Neural crest cell (in vitro differentiated cells): Measurements from ENCODE around the gene CCKAR. TPM values are rescaled to one million over a fixed set of nuclear protein-coding genes. Genes with fewer than 3 reads are reported as not detected.

Source experiments
- DNase-seq: peaks from one replicate; pipeline ENCODE4 v3.0.0; 2021; ENCODE audit warnings: low read depth, mixed read lengths, low spot score
- H3K27ac Mint-ChIP-seq: one replicate; pipeline ENCODE4 v1.8.0; 2021; ENCODE audit warnings: mild to moderate bottlenecking, mixed read lengths; ENCODE audit not compliant: unreplicated experiment
- H3K27me3 Mint-ChIP-seq: 2 replicates; pipeline ENCODE4 v1.8.0; 2021; ENCODE audit warnings: low read depth, mild to moderate bottlenecking, mixed read lengths
- H3K36me3 Mint-ChIP-seq: 2 replicates; pipeline ENCODE4 v1.8.0; 2021; ENCODE audit warnings: low read depth, mild to moderate bottlenecking, mixed read lengths
- H3K4me1 Mint-ChIP-seq: 2 replicates; pipeline ENCODE4 v1.8.0; 2021; ENCODE audit warnings: mixed read lengths
- H3K4me3 Mint-ChIP-seq: one replicate; pipeline ENCODE4 v1.8.0; 2021; ENCODE audit warnings: mild to moderate bottlenecking, mixed read lengths
- H3K9me3 Mint-ChIP-seq: 2 replicates; pipeline ENCODE4 v1.8.0; 2021; ENCODE audit warnings: mixed read lengths
- total RNA-seq: library from RNA; stranded (reverse); gene quantifications from 2 replicates; pipeline ENCODE4 v1.2.1, GENCODE V29; 2021
- TF ChIP-seq, protein P1 (sequence below): fragments of 200-600 bp; sonication (generic); conservative IDR thresholded peaks from 2 replicates; pipeline ENCODE4 v1.5.0; 2021; ENCODE audit warnings: antibody characterized with exemption, mild to moderate bottlenecking

The CCKAR gene
- total RNA-seq, 1 donor from 2014 or later = not detected

DNA sequence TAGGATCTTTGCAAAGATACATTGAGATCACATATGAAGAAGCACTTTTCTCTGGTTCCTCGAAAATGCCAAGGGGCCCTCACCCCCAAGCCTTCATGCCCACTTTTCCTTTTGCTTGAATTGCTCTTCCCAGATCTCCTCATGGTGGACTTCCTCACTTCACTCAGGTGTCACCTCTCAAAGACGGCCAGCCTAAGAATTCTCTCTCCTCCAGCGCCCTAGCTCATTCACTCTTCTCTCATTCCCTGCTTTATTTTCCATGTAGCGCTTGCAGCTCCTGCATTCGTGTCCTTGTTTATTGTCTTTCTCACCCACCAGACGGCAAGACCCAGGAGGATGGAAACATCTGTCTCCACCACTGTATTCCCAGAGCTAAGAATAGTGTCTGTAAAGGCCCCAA lies 32.9 kb downstream of the CCKAR start:
- H3K4me1 Mint-ChIP-seq = peaks cover 5% of the 10 kb centered on the region
- H3K36me3 Mint-ChIP-seq = no peaks in the 10 kb centered on the region
- H3K4me3 Mint-ChIP-seq = no peak overlapping the region
- H3K27me3 Mint-ChIP-seq = no peaks in the 10 kb centered on the region
- TF ChIP-seq, protein P1, sequence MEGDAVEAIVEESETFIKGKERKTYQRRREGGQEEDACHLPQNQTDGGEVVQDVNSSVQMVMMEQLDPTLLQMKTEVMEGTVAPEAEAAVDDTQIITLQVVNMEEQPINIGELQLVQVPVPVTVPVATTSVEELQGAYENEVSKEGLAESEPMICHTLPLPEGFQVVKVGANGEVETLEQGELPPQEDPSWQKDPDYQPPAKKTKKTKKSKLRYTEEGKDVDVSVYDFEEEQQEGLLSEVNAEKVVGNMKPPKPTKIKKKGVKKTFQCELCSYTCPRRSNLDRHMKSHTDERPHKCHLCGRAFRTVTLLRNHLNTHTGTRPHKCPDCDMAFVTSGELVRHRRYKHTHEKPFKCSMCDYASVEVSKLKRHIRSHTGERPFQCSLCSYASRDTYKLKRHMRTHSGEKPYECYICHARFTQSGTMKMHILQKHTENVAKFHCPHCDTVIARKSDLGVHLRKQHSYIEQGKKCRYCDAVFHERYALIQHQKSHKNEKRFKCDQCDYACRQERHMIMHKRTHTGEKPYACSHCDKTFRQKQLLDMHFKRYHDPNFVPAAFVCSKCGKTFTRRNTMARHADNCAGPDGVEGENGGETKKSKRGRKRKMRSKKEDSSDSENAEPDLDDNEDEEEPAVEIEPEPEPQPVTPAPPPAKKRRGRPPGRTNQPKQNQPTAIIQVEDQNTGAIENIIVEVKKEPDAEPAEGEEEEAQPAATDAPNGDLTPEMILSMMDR = no peak
- H3K9me3 Mint-ChIP-seq = no peaks in the 10 kb centered on the region
- H3K27ac Mint-ChIP-seq = no peak overlapping the region
- no peak for DNase-seq

DNA sequence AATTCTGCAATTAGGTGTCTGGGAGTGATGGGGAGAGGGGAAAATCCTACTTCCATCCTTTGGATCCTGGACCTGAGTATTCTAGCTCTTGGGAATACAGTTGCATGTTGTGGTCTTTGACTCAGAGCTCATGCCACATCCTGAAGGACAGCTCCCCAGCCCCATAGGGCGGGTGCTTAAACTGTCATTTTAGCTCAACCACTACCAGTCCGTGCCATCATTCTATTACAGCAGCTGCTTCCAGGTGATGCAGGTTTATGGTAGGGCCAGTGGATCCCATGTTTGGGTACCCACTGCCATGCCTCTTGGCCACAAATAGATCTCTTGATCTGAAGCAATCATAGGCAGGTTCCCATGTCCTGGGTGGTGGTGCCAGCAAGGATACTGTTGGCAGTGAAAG lies 34.7 kb downstream of the CCKAR start:
- TF ChIP-seq, protein P1 = no peak
- no peak overlapping the region for H3K4me3 Mint-ChIP-seq
- no peaks in the 10 kb centered on the region for H3K36me3 Mint-ChIP-seq
- H3K27me3 Mint-ChIP-seq = no peaks in the 10 kb centered on the region
- H3K4me1 Mint-ChIP-seq = peaks cover 5% of the 10 kb centered on the region
- no peak for DNase-seq
- H3K9me3 Mint-ChIP-seq = no peaks in the 10 kb centered on the region
- no peak overlapping the region for H3K27ac Mint-ChIP-seq

DNA sequence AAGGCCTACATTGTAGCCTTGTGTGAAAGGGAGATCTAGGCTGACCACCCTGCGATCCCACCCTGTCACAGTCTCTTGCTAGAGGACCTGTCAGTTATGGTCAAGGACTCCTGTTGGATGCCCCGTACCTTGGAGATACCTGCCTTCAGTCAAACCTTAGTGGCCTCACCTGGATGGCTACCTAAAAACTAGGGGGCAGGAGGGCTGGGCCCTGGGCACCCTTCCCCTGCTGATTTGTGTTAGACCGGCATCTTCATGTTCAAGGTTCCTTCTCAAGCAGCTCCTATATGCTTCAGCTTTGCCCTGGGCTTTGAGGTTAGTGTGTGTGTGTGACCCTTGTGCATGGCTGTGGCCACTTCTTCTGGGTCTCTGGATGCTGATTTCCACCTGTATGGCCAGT lies 35.3 kb downstream of the CCKAR start:
- no peak for DNase-seq
- Mint-ChIP-seq H3K27ac (no peak overlapping the region), H3K4me3 (no peak overlapping the region), H3K9me3 (no peaks in the 10 kb centered on the region), H3K36me3 (no peaks in the 10 kb centered on the region), H3K4me1 (peaks cover 5% of the 10 kb centered on the region), H3K27me3 (no peaks in the 10 kb centered on the region)
- TF ChIP-seq, protein P1 = no peak

DNA sequence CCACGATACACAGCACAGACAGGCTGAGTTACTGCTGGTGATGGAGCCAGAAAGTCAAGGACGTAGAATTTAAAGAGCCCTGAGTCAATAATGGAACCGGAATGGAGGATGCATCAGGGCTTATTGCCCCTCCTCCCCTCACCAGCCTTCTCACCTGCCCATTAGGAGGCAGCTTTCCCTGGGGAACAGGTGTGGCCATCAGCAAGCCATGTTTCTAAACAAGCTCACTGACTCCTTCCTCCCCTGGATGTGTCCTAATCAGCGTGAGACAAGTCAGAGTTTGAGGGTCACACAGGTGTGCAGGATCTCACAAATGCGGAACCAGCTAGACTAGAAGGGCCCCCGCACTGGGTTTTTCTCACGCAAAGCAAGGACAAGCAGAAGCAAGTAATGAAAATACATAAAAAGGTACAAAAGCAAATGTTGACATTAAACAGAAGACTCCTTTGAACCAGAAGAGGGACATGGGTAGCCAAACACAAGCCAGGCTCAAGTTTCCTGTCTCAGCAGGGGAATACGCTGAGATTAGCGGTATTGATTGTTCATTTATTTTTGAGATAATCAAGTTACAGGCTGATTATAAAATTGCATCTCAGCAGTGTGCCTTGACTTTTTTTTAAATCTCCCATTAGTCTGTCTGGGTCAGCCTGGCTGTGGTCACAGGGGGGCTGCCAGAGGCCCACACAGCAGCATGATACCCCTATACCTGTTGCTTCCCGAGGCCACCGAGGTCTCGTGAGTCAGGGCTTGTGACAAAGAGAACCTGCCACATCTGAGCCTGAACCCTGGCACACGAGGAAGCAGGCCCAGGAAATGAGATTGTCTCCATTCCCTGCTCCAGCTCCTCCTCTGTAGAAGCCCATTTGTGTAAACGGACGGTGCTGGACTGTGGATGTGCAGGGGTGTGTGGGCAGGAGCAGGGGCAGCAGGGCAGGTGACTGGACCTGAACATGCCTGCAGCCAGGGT lies 37.4 kb downstream of the CCKAR start:
- Mint-ChIP-seq H3K27me3 (no peaks in the 10 kb centered on the region), H3K4me3 (no peak overlapping the region), H3K9me3 (peaks cover 6% of the 10 kb centered on the region), H3K4me1 (no peaks in the 10 kb centered on the region), H3K36me3 (peaks cover 5% of the 10 kb centered on the region), H3K27ac (no peak overlapping the region)
- TF ChIP-seq, protein P1 = no peak
- DNase-seq = no peak

DNA sequence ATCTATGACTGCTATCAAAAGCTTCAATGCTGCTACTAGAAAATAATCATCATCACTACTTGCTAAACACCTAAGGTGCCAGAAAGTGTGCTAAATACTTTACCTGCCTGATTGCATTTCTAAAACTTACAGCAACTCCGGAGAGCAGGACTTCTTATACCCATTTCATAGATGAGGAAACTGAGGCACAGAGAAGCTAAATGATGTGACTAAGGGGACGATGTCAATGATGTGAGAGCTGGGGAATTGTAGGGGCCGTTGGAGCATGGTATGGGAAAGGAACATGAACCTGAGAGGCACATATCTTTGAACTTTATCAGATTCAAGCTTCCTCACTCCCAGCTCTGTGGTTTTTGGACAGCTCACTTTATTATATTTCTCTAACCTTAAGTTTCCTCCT lies 38.7 kb downstream of the CCKAR start:
- H3K27ac Mint-ChIP-seq = no peak overlapping the region
- peaks cover 9% of the 10 kb centered on the region for H3K9me3 Mint-ChIP-seq
- DNase-seq = no peak
- H3K36me3 Mint-ChIP-seq = peaks cover 9% of the 10 kb centered on the region
- H3K4me1 Mint-ChIP-seq = no peaks in the 10 kb centered on the region
- no peak overlapping the region for H3K4me3 Mint-ChIP-seq
- H3K27me3 Mint-ChIP-seq = no peaks in the 10 kb centered on the region
- TF ChIP-seq, protein P1 = no peak
